ENCODE results near the gene ADAM17.
"Not testable (repeated sequence)": the region's sequence is repeated elsewhere in the genome, so short reads cannot be mapped to it uniquely, and the experiment has no call there.

The ADAM17 gene

GRCh38 chr2:9565436-9566153, 10.0 kb upstream of the ADAM17 start:
- peak; percentile 52 for DNase-seq (ENCODE audit: low spot score)

GRCh38 chr2:9560628-9561027, 5.0 kb upstream of the ADAM17 start:
- DNase-seq (ENCODE audit: low spot score) = no peak

- DNase-seq (ENCODE audit: low spot score) = no peak
These were observed 3.3 kb upstream of the ADAM17 start for GRCh38 chr2:9558948-9559381.

- DNase-seq (ENCODE audit: low spot score) = no peak
These were observed 602 bp upstream of the ADAM17 start for GRCh38 chr2:9556121-9556743.

GRCh38 chr2:9554921-9555296, 721 bp downstream of the ADAM17 start:
- no peak for DNase-seq (ENCODE audit: low spot score)

GRCh38 chr2:9552219-9553178, 3.1 kb downstream of the ADAM17 start:
- DNase-seq (ENCODE audit: low spot score) = no peak

GRCh38 chr2:9550859-9551391, 4.7 kb downstream of the ADAM17 start:
- DNase-seq (ENCODE audit: low spot score) = not testable (repeated sequence)

GRCh38 chr2:9549420-9549819, 6.2 kb downstream of the ADAM17 start:
- DNase-seq (ENCODE audit: low spot score) = no peak

GRCh38 chr2:9548506-9548905, 7.1 kb downstream of the ADAM17 start:
- no peak for DNase-seq (ENCODE audit: low spot score)

- DNase-seq (ENCODE audit: low spot score) = no peak
These were observed 8.2 kb downstream of the ADAM17 start for GRCh38 chr2:9547262-9547991.

- no peak for DNase-seq (ENCODE audit: low spot score)
These were observed 10.1 kb downstream of the ADAM17 start for GRCh38 chr2:9545502-9545901.

GRCh38 chr2:9543557-9543956, 12.1 kb downstream of the ADAM17 start:
- no peak for DNase-seq (ENCODE audit: low spot score)

- DNase-seq (ENCODE audit: low spot score) = no peak
These were observed 16.1 kb downstream of the ADAM17 start for GRCh38 chr2:9539531-9539930.

GRCh38 chr2:9538000-9538507, 17.6 kb downstream of the ADAM17 start:
- DNase-seq (ENCODE audit: low spot score) = no peak

GRCh38 chr2:9536504-9536903, 19.1 kb downstream of the ADAM17 start:
- DNase-seq (ENCODE audit: low spot score) = no peak

GRCh38 chr2:9535177-9535576, 20.5 kb downstream of the ADAM17 start:
- DNase-seq (ENCODE audit: low spot score) = no peak

GRCh38 chr2:9533663-9534062, 22.0 kb downstream of the ADAM17 start:
- DNase-seq (ENCODE audit: low spot score) = no peak

GRCh38 chr2:9532421-9532820, 23.2 kb downstream of the ADAM17 start:
- DNase-seq (ENCODE audit: low spot score) = no peak

- no peak for DNase-seq (ENCODE audit: low spot score)
These were observed 27.4 kb downstream of the ADAM17 start for GRCh38 chr2:9527995-9528787.

- DNase-seq (ENCODE audit: low spot score) = peak; percentile 79
These were observed 30.4 kb downstream of the ADAM17 start for GRCh38 chr2:9525266-9525665.

GRCh38 chr2:9524291-9524690, 31.3 kb downstream of the ADAM17 start:
- DNase-seq (ENCODE audit: low spot score) = no peak
